ENCODE measurements around the gene ITPRID2.

GRCh38 chr2:181882246-181883020 lies 9.1 kb upstream of the ITPRID2 start:
- no peak for TF ChIP-seq POLR2A (IDR thresholded peaks at IDR 0.05)
- no peak for TF ChIP-seq CTCF (IDR thresholded peaks at IDR 0.05)

All from testis (tissue), 2 donors.